HUDEP-2 (cell line): ENCODE results near the gene SLIT1.

ENCODE experiments used
- DNase-seq, 76 experiments: peaks; one replicate each; lab custom pipeline; 2025; ENCODE audit not compliant: unreplicated experiment in 76 of 76; lab: John Stamatoyannopoulos, UW

SLIT1 gene

GRCh38 chr10:97174941-97175340 is 10.8 kb downstream of the SLIT1 start:
- DNase-seq, result no peak

GRCh38 chr10:97174276-97174775 is 11.4 kb downstream of the SLIT1 start:
- DNase-seq, result no peak

DNA sequence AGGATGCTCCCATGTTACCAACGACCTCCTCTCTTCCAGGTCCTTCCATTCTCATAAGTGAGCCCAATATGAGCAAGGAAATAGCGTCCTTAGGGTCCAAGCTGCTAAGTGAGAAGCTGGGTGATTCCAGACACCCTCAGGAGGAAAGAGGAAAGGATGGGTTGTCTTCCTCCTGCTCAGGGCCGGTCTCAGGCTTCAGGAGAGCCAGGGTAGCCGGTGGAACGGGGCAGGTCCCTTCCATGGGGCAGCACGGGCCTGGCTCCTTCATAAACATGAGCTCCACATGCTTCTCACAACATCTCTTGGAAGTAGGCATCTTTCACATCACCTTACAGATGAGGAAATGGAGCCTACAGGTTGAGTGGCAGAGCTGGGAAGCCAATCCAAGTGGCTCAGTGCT is 12.7 kb downstream of the SLIT1 start:
- DNase-seq, result no peak

DNA sequence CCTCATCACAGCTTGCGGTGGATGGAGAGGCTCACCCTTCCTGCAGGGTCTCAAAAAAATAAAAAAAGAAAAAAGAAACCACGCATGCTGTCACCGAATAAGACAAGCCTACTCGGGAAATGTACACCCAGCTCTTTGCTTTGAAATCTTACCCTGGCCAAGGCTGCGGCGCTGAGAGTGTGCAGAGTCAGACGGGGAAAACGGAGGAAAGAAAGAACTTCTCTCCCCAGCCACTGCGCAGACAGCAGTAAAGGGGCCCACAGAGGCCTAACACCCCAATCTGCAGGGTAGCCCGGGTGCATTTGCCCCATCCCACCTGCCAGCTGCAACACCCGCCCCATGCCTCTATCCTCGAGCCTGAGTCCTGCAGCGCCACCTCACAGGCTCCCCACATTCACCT is 14.8 kb downstream of the SLIT1 start:
- DNase-seq, result no peak

DNA sequence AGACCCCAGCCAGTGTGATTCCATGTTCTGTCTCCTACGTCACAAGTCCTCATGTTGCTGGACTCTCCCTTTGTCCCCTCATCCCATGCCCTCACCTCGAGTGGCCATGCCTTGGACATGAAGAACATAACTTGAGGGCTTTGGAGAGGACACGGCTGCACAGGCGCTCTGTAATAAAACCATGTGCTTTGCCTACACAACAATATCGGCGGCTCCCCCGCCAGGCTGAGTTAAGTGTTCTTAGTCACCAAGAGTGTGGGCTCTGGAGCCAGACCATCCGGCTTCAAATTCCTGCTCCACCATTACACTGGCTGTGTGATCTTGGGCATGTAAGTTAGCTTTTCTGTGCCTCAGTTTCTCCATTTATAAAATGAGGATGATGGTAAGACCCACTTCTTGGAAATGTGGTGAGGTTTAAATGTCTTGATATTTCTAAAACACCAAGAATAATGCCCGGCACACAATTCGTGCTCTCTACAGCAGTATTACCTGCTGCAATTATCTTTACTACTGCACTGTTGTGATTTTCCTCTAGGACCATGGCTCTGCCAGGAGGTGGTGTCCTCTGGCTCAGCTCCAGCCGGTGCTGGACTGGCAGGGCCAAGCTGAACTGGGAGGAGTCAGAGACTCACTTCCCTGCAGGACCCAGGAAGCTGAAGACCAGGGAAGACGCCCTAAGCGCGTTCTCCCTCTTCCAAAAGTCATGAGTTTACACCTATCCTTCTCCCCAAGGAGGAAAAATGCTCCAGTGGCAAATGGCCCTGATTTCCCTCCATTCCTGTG is 15.7 kb downstream of the SLIT1 start:
- no peak for DNase-seq

- no peak for DNase-seq
Observed at GRCh38 chr10:97169063-97169462, 16.7 kb downstream of the SLIT1 start.

DNA sequence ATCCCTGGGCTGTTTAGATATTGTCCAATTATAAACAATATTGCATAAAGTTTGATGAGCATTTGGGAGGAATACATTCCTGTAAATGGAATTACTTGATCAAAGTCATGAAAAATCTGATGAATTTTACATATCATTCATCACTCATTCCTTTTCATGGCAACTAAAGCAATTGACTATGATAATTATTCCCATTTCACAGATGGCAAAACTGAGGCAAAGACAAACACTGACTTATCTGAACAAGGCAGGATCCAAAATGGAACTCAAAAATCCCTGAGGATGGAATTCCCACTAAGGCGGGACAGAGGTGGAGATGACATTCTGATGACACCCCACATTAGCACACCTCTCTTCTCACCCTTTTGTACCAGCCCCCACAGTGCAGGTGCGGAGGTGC is 17.1 kb downstream of the SLIT1 start:
- DNase-seq, result no peak

- DNase-seq, result no peak
Observed at GRCh38 chr10:97165499-97165898, 20.3 kb downstream of the SLIT1 start.

DNA sequence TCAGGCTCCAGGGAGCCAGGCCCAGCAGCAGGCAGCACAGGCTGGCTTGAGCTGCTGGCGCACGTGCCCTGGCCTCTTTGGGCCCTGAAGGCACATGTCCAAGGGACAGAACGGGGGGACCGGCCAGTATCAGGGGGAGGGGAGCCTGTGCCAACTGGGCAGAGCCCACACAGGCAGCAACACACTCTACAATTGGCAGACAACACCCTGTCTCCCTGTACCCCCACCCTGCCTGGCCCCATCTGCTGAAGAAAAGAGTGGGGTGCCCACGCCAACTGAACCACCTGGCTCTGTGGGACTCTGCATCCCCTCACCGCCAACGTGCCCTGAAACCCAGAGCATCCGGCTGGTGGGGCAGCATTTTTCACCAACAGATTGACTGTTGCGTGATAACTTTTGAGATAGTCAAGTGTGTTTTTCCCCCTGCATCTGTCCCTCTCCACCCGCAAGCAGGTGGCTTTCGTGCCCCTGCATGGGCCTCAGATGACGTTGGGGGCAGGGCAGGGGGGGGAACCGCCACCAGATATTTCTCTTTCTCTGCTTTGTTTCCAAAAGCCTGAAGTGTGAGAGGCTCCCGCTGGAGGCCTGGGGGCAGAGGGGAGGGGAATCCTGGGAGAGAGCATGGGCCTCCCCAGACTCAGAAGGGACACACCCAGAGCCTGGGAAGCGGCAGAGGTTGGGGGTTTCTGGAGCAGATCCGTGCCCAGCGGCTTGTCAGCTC is 21.8 kb downstream of the SLIT1 start:
- no peak for DNase-seq

DNA sequence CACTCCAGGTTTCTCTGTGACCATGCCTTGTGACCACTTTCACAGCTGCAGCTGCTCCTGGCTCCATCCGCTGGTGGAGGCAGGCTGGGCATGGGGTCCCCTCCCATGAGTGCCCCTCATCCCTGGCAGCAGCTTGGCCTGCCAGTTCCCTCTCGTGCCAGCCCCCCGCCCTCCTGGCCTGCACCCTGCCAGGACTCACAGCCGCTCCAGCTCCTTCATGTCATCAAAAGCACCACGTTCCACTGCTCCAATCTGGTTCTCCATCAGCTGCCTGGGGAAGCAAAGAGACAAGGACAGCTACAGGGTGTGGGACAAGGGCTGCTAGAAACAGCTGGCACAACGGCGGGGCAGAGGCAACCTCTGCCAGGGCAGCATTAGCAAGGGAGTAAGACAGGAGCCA is 22.6 kb downstream of the SLIT1 start:
- no peak for DNase-seq

DNA sequence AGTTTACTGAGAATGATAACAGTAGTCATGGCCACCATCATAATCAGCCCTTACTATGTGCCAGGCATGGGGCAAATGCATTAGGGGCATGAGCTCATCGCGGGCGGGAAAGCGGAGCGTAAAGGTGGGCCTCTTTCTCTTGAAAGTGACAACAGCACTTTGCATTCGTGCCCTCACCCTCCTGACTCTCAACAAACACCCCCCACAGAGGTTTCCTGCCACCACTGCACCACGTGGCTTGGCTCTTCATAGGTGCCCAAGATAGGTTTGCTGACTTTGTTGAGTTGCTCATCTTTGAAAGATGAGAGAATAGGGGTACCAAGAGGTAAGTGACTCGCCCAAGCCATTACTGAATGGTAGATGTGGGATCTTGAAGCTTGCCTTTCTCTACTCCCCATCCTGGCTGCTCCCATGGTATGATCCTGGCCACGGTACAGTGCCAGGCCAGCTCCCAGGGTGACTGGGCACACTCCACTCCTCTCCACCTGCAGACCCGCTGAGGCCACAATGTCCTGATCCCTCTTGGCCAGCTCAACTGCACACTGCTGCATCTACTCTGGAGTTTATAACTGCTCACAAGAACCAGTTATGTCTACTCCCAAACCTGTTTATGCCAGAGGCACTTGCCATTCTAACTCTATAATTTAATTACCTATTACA is 26.0 kb downstream of the SLIT1 start:
- no peak for DNase-seq

- no peak for DNase-seq
Observed at GRCh38 chr10:97157578-97158095, 28.1 kb downstream of the SLIT1 start.

DNA sequence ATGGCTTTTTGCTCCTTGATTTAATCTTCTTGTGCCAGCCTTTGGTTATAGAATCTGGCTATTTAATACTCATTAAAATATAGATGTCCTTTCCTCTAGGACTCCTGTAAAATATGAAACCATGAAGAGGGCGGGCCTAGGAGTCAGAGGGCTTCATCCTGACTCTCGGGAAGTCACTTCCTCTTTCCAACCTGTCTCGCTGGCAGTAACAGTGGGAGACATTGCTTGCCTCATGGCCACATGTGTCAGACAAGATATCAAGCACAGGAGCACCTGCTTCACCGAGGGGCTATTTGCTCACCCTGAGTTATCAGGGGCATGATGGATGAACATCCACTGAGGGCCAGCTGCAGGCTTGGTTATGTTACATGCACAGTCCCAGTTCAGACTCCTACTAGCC is 31.0 kb downstream of the SLIT1 start:
- no peak for DNase-seq

- DNase-seq, result no peak
Observed at GRCh38 chr10:97154162-97154561, 31.6 kb downstream of the SLIT1 start.

DNA sequence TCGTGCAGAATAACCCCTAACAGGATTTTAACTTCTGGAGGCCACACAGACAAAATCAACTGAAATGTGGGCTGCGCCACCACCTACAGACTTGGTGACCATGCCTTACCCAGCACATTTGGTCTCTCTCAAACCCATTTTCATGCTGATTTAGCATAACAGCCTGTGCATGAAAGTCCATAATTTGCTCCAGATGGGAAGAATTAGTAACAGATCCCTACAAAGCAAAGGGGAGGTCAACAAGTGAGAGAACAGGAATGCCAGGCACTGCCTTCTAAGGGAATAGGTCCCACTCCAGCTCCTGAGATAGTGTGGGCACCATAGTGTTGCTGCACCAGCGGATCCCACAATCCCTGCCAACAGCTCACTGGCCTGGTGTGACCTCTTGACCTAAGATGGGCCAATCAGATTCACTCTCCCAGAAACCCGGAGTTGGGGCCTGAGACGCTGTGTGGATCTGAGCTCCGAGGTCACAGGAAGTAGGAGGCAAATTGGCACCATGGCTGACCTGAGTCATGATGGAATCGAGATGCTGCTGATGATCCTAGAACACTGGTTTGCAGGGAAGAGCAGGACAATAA is 32.4 kb downstream of the SLIT1 start:
- DNase-seq, result no peak

DNA sequence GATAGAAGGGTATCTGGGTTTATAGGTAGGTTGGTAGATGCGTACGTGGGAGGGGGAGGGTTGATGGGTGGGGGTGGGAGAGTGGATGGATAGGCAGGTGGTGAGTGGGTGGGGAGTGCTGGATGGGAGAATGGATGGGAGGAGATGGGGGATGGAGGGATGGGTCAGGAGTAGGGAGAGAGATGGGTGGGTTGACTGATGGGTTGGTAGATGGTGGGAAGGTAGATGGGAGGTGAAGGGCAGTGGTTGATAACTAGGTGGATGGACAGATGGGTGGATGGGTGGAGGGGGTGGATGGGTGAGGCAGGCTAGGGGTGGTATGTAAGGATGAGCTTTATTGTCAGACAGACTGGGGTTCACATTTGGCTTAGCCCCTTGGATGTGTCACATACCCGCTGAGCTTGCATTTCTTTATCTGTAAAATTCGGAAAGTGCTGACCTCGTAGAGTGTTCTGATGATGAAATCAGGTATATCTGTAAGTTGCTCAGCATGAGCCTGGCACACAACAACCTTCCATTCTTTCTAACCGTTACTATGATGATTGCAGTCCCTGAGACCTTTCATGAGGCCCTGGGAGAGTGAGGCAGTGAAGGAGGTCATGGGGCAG is 34.3 kb downstream of the SLIT1 start:
- no peak for DNase-seq

DNA sequence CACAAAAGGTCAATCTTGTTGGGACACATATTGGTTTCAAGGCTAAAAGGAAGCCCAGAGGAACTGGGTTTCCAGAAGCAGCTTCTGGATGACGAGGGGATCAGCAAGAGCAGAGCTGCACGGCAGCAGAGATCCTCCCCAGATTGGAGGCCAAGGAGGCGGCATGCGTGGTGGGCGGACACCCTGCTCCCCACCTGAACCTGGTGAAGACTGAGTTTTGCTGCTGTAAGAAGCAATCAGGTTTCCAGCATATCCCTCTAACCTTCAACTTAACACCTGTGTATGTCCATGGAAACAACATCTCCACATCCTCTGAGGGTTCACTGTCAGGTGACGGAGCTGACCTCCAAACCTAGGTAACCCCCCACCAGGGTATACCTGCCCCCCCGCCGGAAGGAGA is 35.1 kb downstream of the SLIT1 start:
- no peak for DNase-seq

DNA sequence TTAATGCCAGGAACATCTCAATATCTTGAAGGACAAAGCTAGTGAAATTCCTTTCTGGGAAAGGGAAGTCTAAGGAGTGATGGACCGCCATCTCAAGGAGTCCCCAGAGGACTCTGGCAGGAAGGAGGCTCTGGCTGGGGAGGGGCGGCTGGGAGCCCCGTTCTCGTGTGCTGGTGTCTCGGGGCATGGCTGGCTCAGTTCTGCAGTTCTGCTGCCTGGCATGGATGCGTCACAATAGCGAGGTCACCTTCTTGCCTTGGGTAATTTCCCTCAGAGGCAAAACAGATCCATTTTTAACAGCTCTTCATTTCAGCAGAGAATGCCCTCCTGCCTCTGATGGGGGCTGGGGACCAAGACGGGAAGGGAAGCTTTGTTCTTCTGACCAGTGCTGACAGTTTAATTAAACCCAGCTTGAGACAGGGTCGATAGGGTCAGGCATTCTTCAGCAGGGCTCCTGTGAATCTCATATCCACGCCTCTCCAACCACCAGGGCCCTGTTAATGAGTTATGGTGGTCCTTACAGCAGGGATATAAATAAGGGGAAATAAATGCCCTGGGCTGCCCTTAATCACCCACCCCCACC is 35.7 kb downstream of the SLIT1 start:
- DNase-seq, result no peak

- DNase-seq, result no peak
Observed at GRCh38 chr10:97149079-97149531, 36.7 kb downstream of the SLIT1 start.

DNA sequence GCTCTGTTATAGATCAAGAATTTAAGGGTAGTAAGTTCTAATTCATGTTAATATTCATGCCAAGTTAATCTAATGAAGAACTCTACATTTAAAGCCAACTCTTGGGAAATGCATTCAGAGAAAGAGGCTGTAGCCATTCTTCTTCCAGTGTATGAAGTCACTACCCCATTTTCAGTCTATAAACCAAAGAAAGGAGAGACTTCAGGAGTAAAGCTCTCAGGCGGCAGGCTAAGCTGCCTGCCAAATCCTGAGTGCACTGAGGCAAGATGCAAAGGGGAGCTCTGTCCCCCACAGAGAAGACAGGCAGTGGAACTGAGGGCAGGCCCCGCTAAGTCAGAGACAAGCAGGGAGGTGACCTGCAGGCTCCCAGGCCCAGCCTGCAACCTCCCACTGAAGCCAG is 41.5 kb downstream of the SLIT1 start:
- DNase-seq, result no peak
